HepG2 (cell line): Measurements from ENCODE around the gene OR2W1. TPM values are rescaled to one million over a fixed set of nuclear protein-coding genes. Genes with fewer than 3 reads are reported as not detected.
A peak's percentile ranks its signal among the peaks of the same experiment; 100 is the strongest.

ENCODE experiments used
- ASH2L ChIP-seq: fragments of 300-600, 200-600 bp; sonication (generic); IDR thresholded peaks from 2 replicates; pipeline ENCODE4 v1.7.0; 2017; ENCODE audit warnings: low read depth, mild to moderate bottlenecking, moderate library complexity, mixed read lengths, low read length; ENCODE audit not compliant: insufficient read length
- CBFB ChIP-seq: sonication (generic); formaldehyde crosslinking; IDR thresholded peaks from 2 replicates; pipeline ENCODE4 v1.4.0; 2020; ENCODE audit warnings: missing genetic modification reagents
- CBX1 ChIP-seq: IDR thresholded peaks from one replicate; pipeline ENCODE4 v1.6.1; 2016; ENCODE audit warnings: antibody characterized with exemption, low read depth
- KDM3A ChIP-seq: IDR thresholded peaks from 2 replicates; pipeline ENCODE4 v1.6.1; 2018; ENCODE audit warnings: low read depth, missing compliant biosample characterization
- KDM4B ChIP-seq: sonication (generic); formaldehyde crosslinking; IDR thresholded peaks from 2 replicates; pipeline ENCODE4 v1.4.0; 2020; ENCODE audit warnings: missing genetic modification reagents
- MTA1 ChIP-seq: sonication (generic); formaldehyde crosslinking; IDR thresholded peaks from 2 replicates; pipeline ENCODE4 v1.4.0; 2020; ENCODE audit warnings: missing genetic modification reagents, mild to moderate bottlenecking, borderline replicate concordance
- MYC ChIP-seq: sonication (generic); formaldehyde crosslinking; IDR thresholded peaks from 2 replicates; pipeline ENCODE4 v1.9.0; 2021; ENCODE audit warnings: missing genetic modification reagents, borderline replicate concordance
- NAIF1 ChIP-seq: sonication (generic); formaldehyde crosslinking; IDR thresholded peaks from 2 replicates; pipeline ENCODE4 v1.5.0; 2020; ENCODE audit warnings: mild to moderate bottlenecking, missing genetic modification reagents, borderline replicate concordance
- RFXAP ChIP-seq: sonication (generic); formaldehyde crosslinking; IDR thresholded peaks from 2 replicates; pipeline ENCODE4 v1.4.0; 2020; ENCODE audit warnings: missing genetic modification reagents, borderline replicate concordance
- SCMH1 ChIP-seq: sonication (generic); formaldehyde crosslinking; IDR thresholded peaks from 2 replicates; pipeline ENCODE4 v1.9.0; 2021; ENCODE audit warnings: missing genetic modification reagents, mild to moderate bottlenecking, borderline replicate concordance
- SMARCC2 ChIP-seq: fragments of 450-650 bp; IDR thresholded peaks from 2 replicates; pipeline ENCODE4 v1.6.1; 2017; ENCODE audit warnings: antibody characterized with exemption, mild to moderate bottlenecking
- TP53 ChIP-seq: sonication (generic); formaldehyde crosslinking; conservative IDR thresholded peaks from 2 replicates; pipeline ENCODE4 v1.4.0; 2020; ENCODE audit warnings: missing genetic modification reagents
- TSC22D2 ChIP-seq: sonication (generic); formaldehyde crosslinking; IDR thresholded peaks from 2 replicates; pipeline ENCODE4 v1.5.1; 2020; ENCODE audit warnings: missing genetic modification reagents, mild to moderate bottlenecking, borderline replicate concordance
- WIZ ChIP-seq: sonication (generic); formaldehyde crosslinking; IDR thresholded peaks from 2 replicates; pipeline ENCODE4 v1.5.1; 2020; ENCODE audit warnings: mild to moderate bottlenecking, missing genetic modification reagents
- YEATS2 ChIP-seq: sonication (generic); formaldehyde crosslinking; IDR thresholded peaks from 2 replicates; pipeline ENCODE4 v1.4.0; 2020; ENCODE audit warnings: missing genetic modification reagents, borderline replicate concordance
- ZBTB20 ChIP-seq: sonication (generic); formaldehyde crosslinking; IDR thresholded peaks from 2 replicates; pipeline ENCODE4 v1.8.1; 2023; ENCODE audit warnings: missing genetic modification reagents, low read depth, mild to moderate bottlenecking, borderline replicate concordance
- ZBTB7B ChIP-seq: sonication (generic); formaldehyde crosslinking; IDR thresholded peaks from 2 replicates; pipeline ENCODE4 v1.4.0; 2020; ENCODE audit warnings: missing genetic modification reagents
- ZNF282 ChIP-seq: fragments of 450-650 bp; IDR thresholded peaks from 2 replicates; pipeline ENCODE4 v1.6.1; 2018; ENCODE audit not compliant: partially characterized antibody
- ZNF296 ChIP-seq: sonication (generic); formaldehyde crosslinking; conservative IDR thresholded peaks from 2 replicates; pipeline ENCODE4 v1.5.0; 2020; ENCODE audit warnings: mild to moderate bottlenecking, missing genetic modification reagents
- ZNF563 ChIP-seq: sonication (generic); formaldehyde crosslinking; IDR thresholded peaks from 2 replicates; pipeline ENCODE4 v1.8.0; 2022; ENCODE audit warnings: mild to moderate bottlenecking, moderate library complexity, missing genetic modification reagents
- ZNF672 ChIP-seq: sonication (generic); formaldehyde crosslinking; IDR thresholded peaks from 2 replicates; pipeline ENCODE4 v1.8.1; 2022; ENCODE audit warnings: missing genetic modification reagents
- ZNF709 ChIP-seq: sonication (generic); formaldehyde crosslinking; IDR thresholded peaks from 2 replicates; pipeline ENCODE4 v1.5.0; 2020; ENCODE audit warnings: mild to moderate bottlenecking, missing genetic modification reagents
- polyA plus RNA-seq, 8 experiments: library from polyadenylated mRNA; depleted of rRNA in 3 of 8; stranded (reverse) in 7 of 8; unstranded in 1 of 8; fragments of >200 nt; fragmentation: Illumina TruSeq in 4 of 8; extraction: Trizol in 4 of 8; gene quantifications; 2 replicates each; pipeline versions ENCODE4 v1.2.1 to v1.2.3, GENCODE V29; 2011 to 2016; ENCODE audit warnings: low read depth in 4 of 8, missing spikeins in 1 of 8, mixed read lengths in 1 of 8; ENCODE audit not compliant: insufficient read depth in 1 of 8
- total RNA-seq, 5 experiments: library from RNA; depleted of rRNA; stranded (reverse); fragments of >200 nt; fragmentation: Illumina TruSeq; extraction: Trizol; gene quantifications; 2 replicates each; pipeline ENCODE4 v1.2.3, GENCODE V29; 2016; ENCODE audit warnings: low read depth in 1 of 5
- TF ChIP-seq, protein P1 (sequence below): IDR thresholded peaks from 2 replicates; pipeline ENCODE4 v1.6.1; 2012; ENCODE audit warnings: inconsistent platforms
- TF ChIP-seq, protein P2 (sequence below): sonication (generic); formaldehyde crosslinking; conservative IDR thresholded peaks from 2 replicates; pipeline ENCODE4 v1.4.0; 2020; ENCODE audit warnings: missing genetic modification reagents
- TF ChIP-seq, protein P3 (sequence below): sonication (generic); formaldehyde crosslinking; IDR thresholded peaks from 2 replicates; pipeline ENCODE4 v1.8.0; 2022; ENCODE audit warnings: missing genetic modification reagents, mild to moderate bottlenecking, moderate library complexity, borderline replicate concordance

The OR2W1 gene
- total and polyA plus RNA-seq, 2 of the 13 experiments (the other 11 are each of a cell fraction or from before 2014, with no cell fraction given), result not detected

DNA sequence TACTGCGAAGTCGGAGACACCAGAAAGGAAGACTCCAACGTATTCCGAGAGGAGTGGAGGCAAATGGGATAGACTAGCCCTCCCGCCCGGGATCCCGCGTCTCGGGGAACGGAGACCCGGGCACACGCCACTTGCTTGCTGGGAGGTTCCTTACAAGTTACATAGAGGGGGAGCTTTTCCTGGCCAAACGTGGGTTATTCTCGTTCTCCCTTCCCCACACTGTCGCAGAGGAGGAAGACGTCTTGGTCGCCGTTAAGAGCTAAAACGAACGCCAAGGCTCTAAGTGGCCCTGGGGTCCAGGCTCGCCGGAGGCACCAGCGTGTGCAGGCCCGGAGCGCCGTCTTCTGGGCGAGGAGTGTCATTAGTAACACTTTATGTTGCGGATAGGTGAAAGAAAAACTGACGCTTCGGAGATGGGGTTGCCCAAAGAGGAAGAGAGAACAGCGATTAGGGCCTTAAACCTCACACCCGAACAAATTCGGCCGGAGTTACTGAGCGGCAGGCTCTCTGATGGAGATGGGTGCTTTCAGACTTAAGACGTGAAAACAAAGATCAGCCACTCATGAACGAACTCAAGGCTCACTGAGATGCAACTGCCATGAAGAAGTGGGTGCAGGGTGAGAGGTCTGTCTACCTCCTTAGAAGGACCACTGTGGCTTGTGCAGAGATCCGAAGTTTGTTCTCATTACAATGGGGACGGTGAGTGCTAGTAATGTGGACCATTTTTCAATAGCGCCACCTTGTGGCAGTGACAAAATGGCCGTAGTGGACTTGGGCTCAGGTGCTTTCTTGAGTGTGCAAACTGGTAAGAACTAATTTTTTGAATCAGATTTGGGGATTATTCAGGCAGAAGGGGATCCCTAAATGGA lies 28.2 kb downstream of the OR2W1 start (continued):
- TF ChIP-seq TSC22D2 (CRISPR knock-in tag) (peak; percentile 68; the same call in 1 of the 2 replicates), ZBTB20 (CRISPR knock-in tag) (peak; percentile 27; the same call in 1 of the 2 replicates), SCMH1 (CRISPR knock-in tag) (no peak), NAIF1 (CRISPR knock-in tag) (no peak), YEATS2 (CRISPR knock-in tag) (no peak), KDM3A (CRISPR knock-in tag) (peak; percentile 69; the same call in 1 of the 2 replicates), ZNF296 (CRISPR knock-in tag) (no peak), MTA1 (CRISPR knock-in tag) (peak; percentile 60; the same call in 1 of the 2 replicates), ASH2L (peak; percentile 53), TP53 (no peak), ZNF282 (no peak), WIZ (no peak), ZNF709 (CRISPR knock-in tag) (0 out of 2 replicates have a peak, but pooled peaks have one; percentile 24), ZNF563 (no peak), MYC (no peak; the same call in 1 of the 2 replicates), KDM4B (CRISPR knock-in tag) (no peak), RFXAP (CRISPR knock-in tag) (no peak), ZNF672 (no peak), CBX1 (peak; percentile 17), ZBTB7B (CRISPR knock-in tag) (peak; percentile 36; the same call in 1 of the 2 replicates), CBFB (no peak; the same call in 1 of the 2 replicates), SMARCC2 (no peak)
- TF ChIP-seq, protein P1, sequence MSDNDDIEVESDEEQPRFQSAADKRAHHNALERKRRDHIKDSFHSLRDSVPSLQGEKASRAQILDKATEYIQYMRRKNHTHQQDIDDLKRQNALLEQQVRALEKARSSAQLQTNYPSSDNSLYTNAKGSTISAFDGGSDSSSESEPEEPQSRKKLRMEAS, result no peak
- TF ChIP-seq, protein P2, sequence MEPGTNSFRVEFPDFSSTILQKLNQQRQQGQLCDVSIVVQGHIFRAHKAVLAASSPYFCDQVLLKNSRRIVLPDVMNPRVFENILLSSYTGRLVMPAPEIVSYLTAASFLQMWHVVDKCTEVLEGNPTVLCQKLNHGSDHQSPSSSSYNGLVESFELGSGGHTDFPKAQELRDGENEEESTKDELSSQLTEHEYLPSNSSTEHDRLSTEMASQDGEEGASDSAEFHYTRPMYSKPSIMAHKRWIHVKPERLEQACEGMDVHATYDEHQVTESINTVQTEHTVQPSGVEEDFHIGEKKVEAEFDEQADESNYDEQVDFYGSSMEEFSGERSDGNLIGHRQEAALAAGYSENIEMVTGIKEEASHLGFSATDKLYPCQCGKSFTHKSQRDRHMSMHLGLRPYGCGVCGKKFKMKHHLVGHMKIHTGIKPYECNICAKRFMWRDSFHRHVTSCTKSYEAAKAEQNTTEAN, result peak; percentile 28; the same call in 1 of the 2 replicates
- TF ChIP-seq, protein P3, sequence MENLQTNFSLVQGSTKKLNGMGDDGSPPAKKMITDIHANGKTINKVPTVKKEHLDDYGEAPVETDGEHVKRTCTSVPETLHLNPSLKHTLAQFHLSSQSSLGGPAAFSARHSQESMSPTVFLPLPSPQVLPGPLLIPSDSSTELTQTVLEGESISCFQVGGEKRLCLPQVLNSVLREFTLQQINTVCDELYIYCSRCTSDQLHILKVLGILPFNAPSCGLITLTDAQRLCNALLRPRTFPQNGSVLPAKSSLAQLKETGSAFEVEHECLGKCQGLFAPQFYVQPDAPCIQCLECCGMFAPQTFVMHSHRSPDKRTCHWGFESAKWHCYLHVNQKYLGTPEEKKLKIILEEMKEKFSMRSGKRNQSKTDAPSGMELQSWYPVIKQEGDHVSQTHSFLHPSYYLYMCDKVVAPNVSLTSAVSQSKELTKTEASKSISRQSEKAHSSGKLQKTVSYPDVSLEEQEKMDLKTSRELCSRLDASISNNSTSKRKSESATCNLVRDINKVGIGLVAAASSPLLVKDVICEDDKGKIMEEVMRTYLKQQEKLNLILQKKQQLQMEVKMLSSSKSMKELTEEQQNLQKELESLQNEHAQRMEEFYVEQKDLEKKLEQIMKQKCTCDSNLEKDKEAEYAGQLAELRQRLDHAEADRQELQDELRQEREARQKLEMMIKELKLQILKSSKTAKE (CRISPR knock-in tag), result no peak
